Tibial artery (tissue), 4 donors: ENCODE results near the gene ALG12.

Experiments used
- DNase-seq, 2 donors: peaks; one replicate each; pipeline ENCODE4 v3.0.0-alpha.2; 2019
- H3K27ac ChIP-seq, 2 donors: fragments of 200-600 bp; sonication (generic) in 1 of 2; 1 replicate in 1 of 2; 2 replicates in 1 of 2; pipeline ENCODE4 v1.5.1; 2018 to 2019; ENCODE audit warnings: mild to moderate bottlenecking in 1 of 2
- H3K27me3 ChIP-seq, 2 donors: fragments of 200-600 bp; sonication (generic) in 1 of 2; one replicate each; pipeline versions ENCODE4 v1.5.1 to v1.6.0; 2016 to 2019
- H3K36me3 ChIP-seq, 3 donors: fragments of 200-600 bp; sonication (generic) in 2 of 3; one replicate each; pipeline ENCODE4 v1.5.1; 2016 to 2019; ENCODE audit warnings: mild to moderate bottlenecking in 2 of 3
- H3K4me1 ChIP-seq, 4 donors: fragments of 200-600 bp; sonication (generic) in 2 of 4; 1 replicate in 3 of 4; 2 replicates in 1 of 4; pipeline ENCODE4 v1.5.1; 2016 to 2019
- H3K4me3 ChIP-seq, 2 donors: fragments of 200-600 bp; sonication (generic) in 1 of 2; 1 replicate in 1 of 2; 2 replicates in 1 of 2; pipeline ENCODE4 v1.5.1; 2018 to 2019; ENCODE audit warnings: mild to moderate bottlenecking in 2 of 2
- H3K9me3 ChIP-seq, 3 donors: fragments of 200-600 bp; sonication (generic) in 1 of 3; one replicate each; pipeline ENCODE4 v1.5.1; 2016 to 2019
- CTCF ChIP-seq, 2 experiments: fragments of 200-600 bp in 1 of 2; fragments of 450-650 bp in 1 of 2; IDR thresholded peaks; one replicate each; pipeline ENCODE4 v1.5.1; 2017 to 2019; ENCODE audit warnings: antibody characterized with exemption in 2 of 2, mild to moderate bottlenecking in 1 of 2, moderate library complexity in 1 of 2
- intact Hi-C: fragments of 100-400 bp; cut with DNase I; formaldehyde crosslinking; loops from one replicate; pipeline ENCODE4 v1.15.0; 2023; ENCODE audit warnings: low total_unique reads

The ALG12 gene

DNA sequence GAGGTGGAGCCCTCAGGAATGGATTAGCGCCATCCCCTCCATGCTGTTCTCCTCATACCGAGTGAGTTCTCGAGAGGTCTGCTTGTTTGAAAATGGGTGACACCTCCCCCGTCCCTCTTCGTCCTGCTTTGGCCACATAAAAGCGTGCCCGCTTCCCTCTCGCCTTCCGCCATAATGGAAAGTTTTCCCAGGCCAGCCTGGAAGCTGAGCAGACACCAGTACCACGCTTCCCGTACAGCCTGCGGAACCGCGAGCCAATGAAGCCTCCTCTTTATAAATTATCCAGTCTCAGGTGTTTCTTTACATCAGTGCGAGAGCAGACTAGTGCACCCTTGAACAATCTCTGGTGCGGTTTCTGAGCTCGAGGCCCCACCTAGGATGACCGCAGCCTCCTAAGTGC, 12.8 kb downstream of the ALG12 start:
- no peak overlapping the region for H3K27ac ChIP-seq
- no peak for DNase-seq
- H3K4me3 ChIP-seq, result no peak overlapping the region
- no peaks in the 10 kb centered on the region for H3K27me3 ChIP-seq
- intact Hi-C loops, result no loop called here
- no peaks in the 10 kb centered on the region for H3K9me3 ChIP-seq
- H3K36me3 ChIP-seq, result peaks cover 52 to 100% (median 56%) of the 10 kb centered on the region in 3 donors
- H3K4me1 ChIP-seq, result no peaks in the 10 kb centered on the region
- no peak for TF ChIP-seq CTCF (IDR thresholded peaks at IDR 0.05)

- H3K9me3 ChIP-seq, result no peaks in the 10 kb centered on the region
- no peak overlapping the region for H3K4me3 ChIP-seq
- no peaks in the 10 kb centered on the region for H3K27me3 ChIP-seq
- no peak for DNase-seq
- no peak for TF ChIP-seq CTCF (IDR thresholded peaks at IDR 0.05)
- intact Hi-C loops, result no loop called here
- H3K36me3 ChIP-seq, result peaks cover 48 to 100% (median 59%) of the 10 kb centered on the region in 3 donors
- no peaks in the 10 kb centered on the region for H3K4me1 ChIP-seq
- no peak overlapping the region for H3K27ac ChIP-seq
Observed at GRCh38 chr22:49904040-49904369, 14.2 kb downstream of the ALG12 start.

- Histone ChIP-seq H3K27ac (no peak overlapping the region), H3K4me3 (no peak overlapping the region), H3K36me3 (peaks cover 47 to 98% (median 55%) of the 10 kb centered on the region in 3 donors), H3K27me3 (no peaks in the 10 kb centered on the region), H3K4me1 (no peaks in the 10 kb centered on the region), H3K9me3 (no peaks in the 10 kb centered on the region)
- intact Hi-C loops, result no loop called here
- no peak for DNase-seq
- TF ChIP-seq CTCF (IDR thresholded peaks at IDR 0.05), result no peak
Observed at GRCh38 chr22:49903322-49904039, 14.8 kb downstream of the ALG12 start.

- H3K9me3 ChIP-seq, result no peaks in the 10 kb centered on the region
- no peak for TF ChIP-seq CTCF (IDR thresholded peaks at IDR 0.05)
- H3K27ac ChIP-seq, result no peak overlapping the region
- no peaks in the 10 kb centered on the region for H3K4me1 ChIP-seq
- H3K4me3 ChIP-seq, result no peak overlapping the region
- intact Hi-C loops, result no loop called here
- H3K36me3 ChIP-seq, result peaks cover 38 to 92% (median 59%) of the 10 kb centered on the region in 3 donors
- DNase-seq, result no peak
- no peaks in the 10 kb centered on the region for H3K27me3 ChIP-seq
Observed at GRCh38 chr22:49901457-49901856, 16.8 kb downstream of the ALG12 start.

- H3K4me3 ChIP-seq, result no peak overlapping the region
- DNase-seq, result no peak
- no peak for TF ChIP-seq CTCF (IDR thresholded peaks at IDR 0.05)
Observed at GRCh38 chr22:49900441-49901230, 17.6 kb downstream of the ALG12 start.

More at GRCh38 chr22:49900441-49901230, 17.6 kb downstream of the ALG12 start:
- H3K36me3 ChIP-seq, result peaks cover 31 to 87% (median 55%) of the 10 kb centered on the region in 3 donors
- H3K9me3 ChIP-seq, result no peaks in the 10 kb centered on the region
- no peaks in the 10 kb centered on the region for H3K4me1 ChIP-seq
- no peak overlapping the region for H3K27ac ChIP-seq
- intact Hi-C loops, result no loop called here
- no peaks in the 10 kb centered on the region for H3K27me3 ChIP-seq
